CD4-positive, CD25-positive, alpha-beta regulatory T cell (primary cell): ENCODE results near the gene DLL4. TPM values are rescaled to one million over a fixed set of nuclear protein-coding genes. Genes with fewer than 3 reads are reported as not detected.

Source experiments
- ATAC-seq, 2 donors: fragments of 150-1000 bp; cut with Tn5 transposase; one replicate each; pipeline ENCODE4 v1.10.0; 2021; ENCODE audit warnings: low read depth in 2 of 2, moderate number of reproducible peaks in 2 of 2, moderate library complexity in 1 of 2
- DNase-seq, 3 donors: peaks; one replicate each; pipeline versions ENCODE4 v3.0.0 to v3.0.0-alpha.2; 2012 to 2022; ENCODE audit warnings: mixed read lengths in 1 of 3
- H3K27ac ChIP-seq: one replicate; pipeline ENCODE4 v1.7.0; 2013; ENCODE audit warnings: mild to moderate bottlenecking, low read length; ENCODE audit not compliant: insufficient read depth, poor library complexity, severe bottlenecking
- H3K27me3 ChIP-seq: one replicate; pipeline ENCODE4 v1.7.0; 2013; ENCODE audit warnings: low read length; ENCODE audit not compliant: control insufficient read depth, insufficient read depth
- H3K36me3 ChIP-seq: one replicate; pipeline ENCODE4 v1.7.0; 2013; ENCODE audit warnings: mild to moderate bottlenecking, low read length, moderate library complexity; ENCODE audit not compliant: control insufficient read depth, insufficient read depth
- H3K4me1 ChIP-seq: 2 replicates; pipeline ENCODE4 v1.7.0; 2013; ENCODE audit warnings: mild to moderate bottlenecking, low read length; ENCODE audit not compliant: insufficient read depth, control insufficient read depth, poor library complexity, severe bottlenecking
- H3K4me3 ChIP-seq: one replicate; pipeline ENCODE4 v1.7.0; 2013; ENCODE audit warnings: low read depth, mild to moderate bottlenecking, low read length, moderate library complexity
- H3K9me3 ChIP-seq, 2 experiments: 1 replicate in 1 of 2; 2 replicates in 1 of 2; pipeline ENCODE4 v1.7.0; 2013; ENCODE audit warnings: low read length in 2 of 2, mild to moderate bottlenecking in 1 of 2, moderate library complexity in 1 of 2; ENCODE audit not compliant: control insufficient read depth in 2 of 2
- H3K27ac Mint-ChIP-seq, 3 donors: one replicate each; pipeline ENCODE4 v1.8.0; 2020 to 2022; ENCODE audit warnings: mild to moderate bottlenecking in 3 of 3, mixed read lengths in 3 of 3, moderate library complexity in 2 of 3
- H3K27me3 Mint-ChIP-seq: one replicate; pipeline ENCODE4 v1.8.0; 2022; ENCODE audit warnings: mild to moderate bottlenecking, mixed read lengths
- H3K36me3 Mint-ChIP-seq: one replicate; pipeline ENCODE4 v1.8.0; 2020; ENCODE audit warnings: mixed read lengths
- H3K4me1 Mint-ChIP-seq, 4 donors: one replicate each; pipeline ENCODE4 v1.8.0; 2020 to 2022; ENCODE audit warnings: mixed read lengths in 4 of 4, mild to moderate bottlenecking in 1 of 4
- H3K4me3 Mint-ChIP-seq, 4 donors: one replicate each; pipeline ENCODE4 v1.8.0; 2020 to 2022; ENCODE audit warnings: mild to moderate bottlenecking in 4 of 4, mixed read lengths in 4 of 4, moderate library complexity in 3 of 4
- H3K9me3 Mint-ChIP-seq, 7 donors: one replicate each; pipeline ENCODE4 v1.8.0; 2020 to 2022; ENCODE audit warnings: mixed read lengths in 7 of 7, mild to moderate bottlenecking in 3 of 7, moderate library complexity in 2 of 7
- polyA plus RNA-seq, 4 donors: library from polyadenylated mRNA; unstranded; fragments of 300-500 nt; fragmentation: Illumina TruSeq; gene quantifications; one replicate each; pipeline ENCODE4 v1.2.3, GENCODE V29; 2021
- total RNA-seq: library from RNA; stranded (reverse); gene quantifications from one replicate; pipeline ENCODE4 v1.2.3, GENCODE V29; 2022

Gene DLL4
- total and polyA plus RNA-seq, 5 donors from 2014 or later = not detected

DNA sequence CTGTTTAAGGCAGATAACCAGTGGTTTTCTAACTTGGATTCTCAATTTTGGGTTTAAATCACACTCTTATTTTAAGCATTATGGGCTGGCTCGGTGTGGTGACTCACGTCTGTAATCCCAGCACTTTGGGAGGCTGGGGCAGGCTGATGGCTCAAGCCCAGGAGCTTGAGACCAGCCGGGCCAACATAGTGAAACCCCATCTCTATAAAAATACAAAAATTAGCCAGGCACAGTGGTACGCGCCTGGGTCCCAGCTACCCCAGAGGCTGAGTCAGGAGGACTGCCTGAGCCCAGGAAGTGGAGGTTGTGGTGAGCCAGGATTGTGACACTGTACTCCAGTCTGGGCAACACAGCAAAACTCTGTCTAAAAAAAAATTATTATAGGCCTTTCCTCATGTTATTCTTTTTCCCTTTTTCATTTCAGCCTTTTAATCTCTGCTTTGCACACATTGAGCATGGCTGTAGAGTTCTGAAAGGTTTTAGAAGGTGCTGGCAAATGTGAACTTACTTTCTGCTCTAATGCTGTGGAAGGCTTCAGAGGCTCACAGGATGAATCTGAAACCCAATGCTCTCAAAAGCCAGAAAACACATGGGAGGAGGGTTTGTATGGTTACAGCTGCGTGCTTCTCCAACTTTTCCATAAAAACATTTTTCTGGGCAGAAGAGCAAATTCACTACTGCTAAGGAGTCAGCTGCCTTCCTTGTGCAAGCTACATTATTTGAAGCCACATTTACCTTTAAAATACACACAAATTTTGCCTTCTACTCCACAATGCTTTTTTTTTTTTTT lies 56.6 kb downstream of the DLL4 start:
- Histone ChIP-seq H3K27ac (no peak overlapping the region), H3K4me3 (no peak overlapping the region), H3K4me1 (no peaks in the 10 kb centered on the region), H3K27me3 (no peaks in the 10 kb centered on the region), H3K36me3 (peaks cover 77% of the 10 kb centered on the region), H3K9me3 (no peaks in the 10 kb centered on the region)
- Mint-ChIP-seq H3K9me3 (peaks cover 0 to 2% (median 0%) of the 10 kb centered on the region in 7 donors), H3K27me3 (no peaks in the 10 kb centered on the region), H3K36me3 (peaks cover 59% of the 10 kb centered on the region), H3K27ac (no peak overlapping the region), H3K4me1 (no peaks in the 10 kb centered on the region), H3K4me3 (no peak overlapping the region)
- DNase-seq (no peak), ATAC-seq (no peak)

DNA sequence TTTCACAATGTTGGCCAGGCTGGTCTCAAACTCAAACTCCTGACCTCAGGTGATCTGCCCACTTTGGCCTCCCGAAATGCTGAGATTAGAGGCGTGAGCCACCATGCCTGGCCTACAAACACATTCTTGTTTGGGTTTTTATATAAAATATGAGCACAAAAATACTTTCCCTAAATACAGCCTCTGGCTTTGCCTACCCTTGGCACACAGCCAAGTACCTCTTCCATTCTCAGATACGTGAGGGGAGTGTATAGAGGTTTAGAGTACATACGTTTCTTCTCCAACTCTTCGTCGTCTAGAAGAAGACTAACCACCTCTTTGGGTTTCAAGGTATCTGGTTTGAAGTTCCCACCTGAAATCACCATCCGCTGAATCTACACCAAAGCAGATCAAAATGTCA lies 57.7 kb downstream of the DLL4 start:
- no peak overlapping the region for H3K4me3 Mint-ChIP-seq
- no peak for ATAC-seq
- peaks cover 0 to 2% (median 0%) of the 10 kb centered on the region in 7 donors for H3K9me3 Mint-ChIP-seq
- Histone ChIP-seq H3K27me3 (no peaks in the 10 kb centered on the region), H3K27ac (no peak overlapping the region), H3K4me3 (no peak overlapping the region), H3K36me3 (peaks cover 66% of the 10 kb centered on the region), H3K9me3 (no peaks in the 10 kb centered on the region), H3K4me1 (no peaks in the 10 kb centered on the region)
- no peak for DNase-seq
- no peaks in the 10 kb centered on the region for H3K27me3 Mint-ChIP-seq
- peaks cover 0 to 6% (median 0%) of the 10 kb centered on the region in 4 donors for H3K4me1 Mint-ChIP-seq
- H3K36me3 Mint-ChIP-seq = peaks cover 57% of the 10 kb centered on the region
- no peak overlapping the region for H3K27ac Mint-ChIP-seq

DNA sequence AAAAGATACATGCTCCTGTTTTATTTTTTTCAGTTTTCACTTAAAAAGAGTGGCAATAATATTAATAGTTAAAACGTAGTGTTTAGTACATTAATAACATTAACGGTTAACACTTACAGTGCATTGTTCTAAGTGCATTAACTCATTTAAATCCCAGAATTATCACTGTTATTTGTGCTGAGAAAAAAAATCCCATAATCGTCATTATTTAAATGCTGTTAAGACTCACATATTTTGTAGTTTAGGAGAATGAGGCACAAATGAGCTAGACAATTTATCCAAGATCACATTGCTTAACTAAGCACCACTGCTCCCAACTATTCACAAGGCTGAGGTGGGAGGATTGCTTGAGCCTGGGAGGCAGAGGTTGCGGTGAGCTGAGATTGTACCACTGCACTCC lies 59.0 kb downstream of the DLL4 start:
- no peak for DNase-seq

More for the DNA sequence above, 59.0 kb downstream of the DLL4 start:
- Mint-ChIP-seq H3K27ac (no peak overlapping the region), H3K4me1 (peaks cover 0 to 6% (median 0%) of the 10 kb centered on the region in 4 donors), H3K36me3 (peaks cover 49% of the 10 kb centered on the region), H3K4me3 (no peak overlapping the region), H3K27me3 (no peaks in the 10 kb centered on the region), H3K9me3 (peaks cover 0 to 2% (median 0%) of the 10 kb centered on the region in 7 donors)
- Histone ChIP-seq H3K27me3 (no peaks in the 10 kb centered on the region), H3K36me3 (peaks cover 57% of the 10 kb centered on the region), H3K4me1 (no peaks in the 10 kb centered on the region), H3K4me3 (no peak overlapping the region), H3K27ac (no peak overlapping the region), H3K9me3 (no peaks in the 10 kb centered on the region)
- ATAC-seq = no peak

Other genes starting within 250 kb of the DLL4 start
- gene RAD51, start 234.2 kb upstream of the DLL4 start, total RNA-seq = 5.5 TPM
- gene RAD51, start 234.2 kb upstream of the DLL4 start, polyA plus RNA-seq = 1 to 10 TPM; 1.5 to 6.5 (median 3.6) TPM
- gene RMDN3, start 174.1 kb upstream of the DLL4 start, total RNA-seq = 27.7 TPM
- 10 to 100 TPM; 17.6 to 22.6 (median 21.6) TPM for gene RMDN3, start 174.1 kb upstream of the DLL4 start, polyA plus RNA-seq
- 23.4 TPM for gene GCHFR, start 165.3 kb upstream of the DLL4 start, total RNA-seq
- 100 to 1,000 TPM; 111 to 163 (median 127) TPM for gene GCHFR, start 165.3 kb upstream of the DLL4 start, polyA plus RNA-seq
- 1.9 TPM for gene C15orf62, start 159.4 kb upstream of the DLL4 start, total RNA-seq
- under 1 TPM in 3 of 4 donors, not detected in 1; 0.17 to 0.30 (median 0.30) TPM for gene C15orf62, start 159.4 kb upstream of the DLL4 start, polyA plus RNA-seq
- gene ZFYVE19, start 122.3 kb upstream of the DLL4 start, total RNA-seq = 24.4 TPM
- 10 to 100 TPM; 14.5 to 17.3 (median 15.7) TPM for gene ZFYVE19, start 122.3 kb upstream of the DLL4 start, polyA plus RNA-seq
- gene DNAJC17, start 121.9 kb upstream of the DLL4 start, total RNA-seq = 32.6 TPM
- 10 to 100 TPM; 23.7 to 32.7 (median 29.4) TPM for gene DNAJC17, start 121.9 kb upstream of the DLL4 start, polyA plus RNA-seq
- gene PPP1R14D, start 100.6 kb upstream of the DLL4 start, total RNA-seq = not detected
- not detected for gene PPP1R14D, start 100.6 kb upstream of the DLL4 start, polyA plus RNA-seq
- 2.1 TPM for gene SPINT1, start 85.3 kb upstream of the DLL4 start, total RNA-seq
- 1 to 10 TPM in 3 of 4 donors, under 1 TPM in 1; 0.63 to 1.9 (median 1.8) TPM for gene SPINT1, start 85.3 kb upstream of the DLL4 start, polyA plus RNA-seq
- not detected for gene RHOV, start 55.1 kb upstream of the DLL4 start, total RNA-seq
- under 1 TPM in 1 of 4 donors, not detected in 3; 0.09 TPM for gene RHOV, start 55.1 kb upstream of the DLL4 start, polyA plus RNA-seq
- gene VPS18, start 34.9 kb upstream of the DLL4 start, total RNA-seq = 26.4 TPM
- 10 to 100 TPM; 19.5 to 26.5 (median 22.4) TPM for gene VPS18, start 34.9 kb upstream of the DLL4 start, polyA plus RNA-seq
- 0.64 TPM for gene CHAC1, start 24.1 kb downstream of the DLL4 start, total RNA-seq
- gene CHAC1, start 24.1 kb downstream of the DLL4 start, polyA plus RNA-seq = under 1 TPM in 2 of 4 donors, not detected in 2; 0.26 to 0.45 TPM
- gene INO80, start 186.9 kb downstream of the DLL4 start, total RNA-seq = 36.1 TPM
- gene INO80, start 186.9 kb downstream of the DLL4 start, polyA plus RNA-seq = 1 to 10 TPM; 3.0 to 4.1 (median 3.4) TPM